ENCODE data around the gene TARS2. TPM values are rescaled to one million over a fixed set of nuclear protein-coding genes. Genes with fewer than 3 reads are reported as not detected.

The TARS2 gene
- total and polyA plus RNA-seq, 10 donors: 14.6 to 30.4 (median 22.2) TPM

DNA sequence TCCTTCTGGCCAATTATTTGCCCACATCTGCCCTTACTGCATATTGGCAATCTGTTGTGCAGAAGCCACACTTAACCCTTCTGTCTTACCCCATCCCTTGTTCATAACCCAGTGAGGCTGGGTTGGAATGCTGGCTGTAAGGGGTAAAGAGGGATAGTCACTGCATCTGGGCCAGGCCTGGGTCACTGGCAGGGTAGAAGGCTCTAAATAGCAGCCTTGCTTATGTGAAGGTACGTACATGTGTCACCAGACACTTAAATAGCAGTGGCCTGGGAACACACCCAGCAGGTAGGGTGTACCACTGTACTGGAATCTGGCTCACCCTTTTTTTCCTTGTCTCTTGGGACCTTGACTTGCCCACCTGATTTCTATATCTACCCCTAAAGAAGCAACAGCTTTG is 9.9 kb upstream of the TARS2 start:
- WGBS, 5 donors: 82 to 95% (median 89%) methylated on average over 1 of the region's 1 CpG
- TF ChIP-seq POLR2A (IDR thresholded peaks at IDR 0.05) (no peak), POLR2AphosphoS5 (IDR thresholded peaks at IDR 0.05) (peak in 1 of 3 donors; percentile 2)
- TF ChIP-seq, protein P1, sequence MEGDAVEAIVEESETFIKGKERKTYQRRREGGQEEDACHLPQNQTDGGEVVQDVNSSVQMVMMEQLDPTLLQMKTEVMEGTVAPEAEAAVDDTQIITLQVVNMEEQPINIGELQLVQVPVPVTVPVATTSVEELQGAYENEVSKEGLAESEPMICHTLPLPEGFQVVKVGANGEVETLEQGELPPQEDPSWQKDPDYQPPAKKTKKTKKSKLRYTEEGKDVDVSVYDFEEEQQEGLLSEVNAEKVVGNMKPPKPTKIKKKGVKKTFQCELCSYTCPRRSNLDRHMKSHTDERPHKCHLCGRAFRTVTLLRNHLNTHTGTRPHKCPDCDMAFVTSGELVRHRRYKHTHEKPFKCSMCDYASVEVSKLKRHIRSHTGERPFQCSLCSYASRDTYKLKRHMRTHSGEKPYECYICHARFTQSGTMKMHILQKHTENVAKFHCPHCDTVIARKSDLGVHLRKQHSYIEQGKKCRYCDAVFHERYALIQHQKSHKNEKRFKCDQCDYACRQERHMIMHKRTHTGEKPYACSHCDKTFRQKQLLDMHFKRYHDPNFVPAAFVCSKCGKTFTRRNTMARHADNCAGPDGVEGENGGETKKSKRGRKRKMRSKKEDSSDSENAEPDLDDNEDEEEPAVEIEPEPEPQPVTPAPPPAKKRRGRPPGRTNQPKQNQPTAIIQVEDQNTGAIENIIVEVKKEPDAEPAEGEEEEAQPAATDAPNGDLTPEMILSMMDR (IDR thresholded peaks at IDR 0.05 in 8 of 11, conservative IDR thresholded peaks at IDR 0.05 in 3 of 11): no peak
- peaks cover 0 to 20% (median 8%) of the 10 kb centered on the region in 6 donors for H3K36me3 ChIP-seq
- peak overlapping the region in 1 of 8 donors; percentile 9 for H3K27ac ChIP-seq
- no peak overlapping the region for H3K4me3 ChIP-seq
- no peaks in the 10 kb centered on the region for H3K9me3 ChIP-seq
- H3K4me1 ChIP-seq: peaks cover 0 to 33% (median 7%) of the 10 kb centered on the region in 6 donors
- H3K27me3 ChIP-seq (replicated peaks in 1 of 7): no peaks in the 10 kb centered on the region
- no peak for DNase-seq
- intact Hi-C loops (cut with DNase I; ENCODE audit: low total_unique reads): loop anchor here (10.0 kb wide), 1 partner anchor 113 kb away; the partner anchor contains the start of gene RPRD2

GRCh38 chr1:150477733-150478132 is 9.5 kb upstream of the TARS2 start:
- Histone ChIP-seq H3K27ac (peak overlapping the region in 1 of 8 donors; percentile 9), H3K36me3 (peaks cover 0 to 16% (median 4%) of the 10 kb centered on the region in 6 donors), H3K4me3 (no peak overlapping the region), H3K27me3 (replicated peaks in 1 of 7) (no peaks in the 10 kb centered on the region), H3K4me1 (peaks cover 0 to 33% (median 7%) of the 10 kb centered on the region in 6 donors), H3K9me3 (no peaks in the 10 kb centered on the region)
- DNase-seq: no peak
- TF ChIP-seq, protein P1 (IDR thresholded peaks at IDR 0.05 in 8 of 11, conservative IDR thresholded peaks at IDR 0.05 in 3 of 11): no peak
- no peak for TF ChIP-seq POLR2AphosphoS5 (IDR thresholded peaks at IDR 0.05)
- TF ChIP-seq POLR2A (IDR thresholded peaks at IDR 0.05): no peak
- intact Hi-C loops (cut with DNase I; ENCODE audit: low total_unique reads): loop anchor here (10.0 kb wide), 1 partner anchor 113 kb away; the partner anchor contains the start of gene RPRD2
- 54 to 72% (median 71%) methylated on average over 4 of the region's 4 CpGs for WGBS, 5 donors

GRCh38 chr1:150479370-150479769 is 7.8 kb upstream of the TARS2 start:
- H3K36me3 ChIP-seq: peaks cover 0 to under 1% (median 0%) of the 10 kb centered on the region in 6 donors
- 65 to 76% (median 70%) methylated on average over 4 of the region's 4 CpGs for WGBS, 5 donors
- peaks cover 0 to 24% (median 3%) of the 10 kb centered on the region in 6 donors for H3K4me1 ChIP-seq
- no peaks in the 10 kb centered on the region for H3K27me3 ChIP-seq (replicated peaks in 1 of 7)
- intact Hi-C loops (cut with DNase I; ENCODE audit: low total_unique reads): loop anchor here (10.0 kb wide), 1 partner anchor 115 kb away; the partner anchor contains the start of gene RPRD2
- TF ChIP-seq, protein P1 (IDR thresholded peaks at IDR 0.05 in 8 of 11, conservative IDR thresholded peaks at IDR 0.05 in 3 of 11): no peak
- TF ChIP-seq POLR2A (IDR thresholded peaks at IDR 0.05): no peak
- no peak overlapping the region for H3K27ac ChIP-seq
- H3K9me3 ChIP-seq: no peaks in the 10 kb centered on the region
- DNase-seq: no peak
- H3K4me3 ChIP-seq: no peak overlapping the region

DNA sequence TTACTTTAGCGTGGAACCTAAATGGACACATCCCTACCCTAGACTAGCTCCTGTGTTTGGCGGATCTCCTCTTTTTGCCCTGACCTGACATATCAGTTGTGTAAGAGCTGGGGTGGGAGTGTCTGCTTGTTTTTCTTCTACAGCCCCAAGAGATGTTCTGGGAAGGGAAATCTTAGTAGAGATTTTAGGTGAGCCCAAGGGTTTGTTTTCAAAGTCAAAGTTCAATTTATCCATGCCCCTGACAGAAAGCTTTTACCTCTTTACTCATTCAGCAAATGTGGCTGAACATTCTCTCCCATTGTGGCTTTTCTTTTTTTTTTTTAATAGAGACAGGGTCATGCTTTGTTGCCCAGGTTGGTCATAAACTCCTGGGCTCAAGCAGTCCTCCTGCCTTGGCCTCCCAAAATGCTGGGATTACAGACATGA is 7.3 kb upstream of the TARS2 start:
- no peaks in the 10 kb centered on the region for H3K36me3 ChIP-seq

More for the DNA sequence above, 7.3 kb upstream of the TARS2 start:
- intact Hi-C loops (cut with DNase I; ENCODE audit: low total_unique reads): loop anchor here (10.0 kb wide), 1 partner anchor 115 kb away; the partner anchor contains the start of gene RPRD2
- 69 to 82% (median 72%) methylated on average over 2 of the region's 2 CpGs for WGBS, 5 donors
- Histone ChIP-seq H3K27ac (no peak overlapping the region), H3K9me3 (no peaks in the 10 kb centered on the region), H3K4me3 (no peak overlapping the region), H3K4me1 (peaks cover 0 to 18% (median 0%) of the 10 kb centered on the region in 6 donors), H3K27me3 (replicated peaks in 1 of 7) (no peaks in the 10 kb centered on the region)
- DNase-seq: no peak
- TF ChIP-seq POLR2A (IDR thresholded peaks at IDR 0.05) (no peak), POLR2AphosphoS5 (IDR thresholded peaks at IDR 0.05) (no peak)
- TF ChIP-seq, protein P1 (IDR thresholded peaks at IDR 0.05 in 8 of 11, conservative IDR thresholded peaks at IDR 0.05 in 3 of 11): no peak

Data from spleen (tissue), 11 donors.